ENCODE results near the gene SIL1. TPM values are rescaled to one million over a fixed set of nuclear protein-coding genes. Genes with fewer than 3 reads are reported as not detected.

SIL1 gene
- total and polyA plus RNA-seq, 2 of the 4 experiments (the other 2 are of a cell fraction) = 56.1 to 66.0 TPM

- Histone ChIP-seq H3K9ac (ENCODE audit: low read depth, low read length) (no peak overlapping the region), H2BK120ac (ENCODE audit: low read depth, low read length) (no peak overlapping the region), H3K4me1 (ENCODE audit: control insufficient read depth, insufficient read depth, low read length) (peaks cover 3% of the 10 kb centered on the region; the same call in 1 of the 2 replicates), H3K23ac (ENCODE audit: low read depth, low read length) (no peak overlapping the region), H3K9me1 (ENCODE audit: insufficient read depth, low read length) (no peaks in the 10 kb centered on the region; the same call in 1 of the 2 replicates), H4K91ac (ENCODE audit: insufficient read depth, low read depth, low read length) (no peak overlapping the region), H3K79me1 (ENCODE audit: low read depth in 1 of 2, low read length in 2 of 2) (no peaks in the 10 kb centered on the region), H2AK5ac (ENCODE audit: low read depth, low read length) (no peak overlapping the region), H3K36me3 (ENCODE audit: control insufficient read depth, insufficient read depth, low read length) (peaks cover 11% of the 10 kb centered on the region), H4K20me1 (ENCODE audit: insufficient read depth, low read length) (no peaks in the 10 kb centered on the region), H2AFZ (replicated peaks; ENCODE audit: low read length, poor library complexity) (no peak overlapping the region), H2BK5ac (ENCODE audit: low read depth, low read length, poor library complexity, severe bottlenecking) (no peak overlapping the region), H2AK9ac (replicated peaks; ENCODE audit: low read depth, low read length, poor library complexity) (no peak overlapping the region), H3K56ac (ENCODE audit: extremely low read depth, insufficient read depth, low read length) (no peak overlapping the region), H3K4ac (ENCODE audit: low read depth, low read length) (no peak overlapping the region), H2BK20ac (ENCODE audit: low read depth, low read length) (no peak overlapping the region), H3K18ac (ENCODE audit: low read depth, low read length) (no peak overlapping the region), H3K27ac (ENCODE audit: insufficient read depth, low read length) (no peak overlapping the region), H2BK15ac (ENCODE audit: low read depth, low read length) (no peak overlapping the region), H4K8ac (ENCODE audit: low read depth in 2 of 2, low read length in 2 of 2) (no peak overlapping the region), H3K4me2 (ENCODE audit: low read depth, low read length) (no peak overlapping the region), H3K9me3 (ENCODE audit: control insufficient read depth, insufficient read depth, low read length) (no peaks in the 10 kb centered on the region), H3K14ac (replicated peaks; ENCODE audit: low read depth, low read length) (no peak overlapping the region), H3K4me3 (ENCODE audit: insufficient read depth, low read depth, low read length) (no peak overlapping the region), H3K27me3 (ENCODE audit: control insufficient read depth, insufficient read depth, low read length) (no peaks in the 10 kb centered on the region), H4K5ac (ENCODE audit: low read depth, low read length) (no peak overlapping the region)
- in situ Hi-C loops (cut with MboI; ENCODE audit: low sequenced_read_pairs) = no loop called here
- intact Hi-C loops (cut with micrococcal nuclease) = no loop called here
- CTCF ChIA-PET = no interaction called here
- POLR2A ChIA-PET (ENCODE audit: unreplicated experiment) = no interaction called here
- dilution Hi-C loops (cut with HindIII; ENCODE audit: low sequenced_read_pairs, unreplicated experiment) = no loop called here
- TF ChIP-seq NFE2L2 (IDR thresholded peaks at IDR 0.05; ENCODE audit: low read depth, low read length) = no peak
- no peak for TF ChIP-seq RAD21 (IDR thresholded peaks at IDR 0.05; ENCODE audit: low read length)
- no peak for TF ChIP-seq ELK1 (IDR thresholded peaks at IDR 0.05; ENCODE audit: borderline replicate concordance, low read depth, low read length)
- no peak for TF ChIP-seq MAZ (IDR thresholded peaks at IDR 0.05; ENCODE audit: borderline replicate concordance, low read depth, low read length)
- no peak for TF ChIP-seq CTCF (conservative IDR thresholded peaks at IDR 0.05; ENCODE audit: low read depth, low read length)
- no peak for TF ChIP-seq MXI1 (IDR thresholded peaks at IDR 0.05; ENCODE audit: borderline replicate concordance, low read depth, low read length)
- no peak for TF ChIP-seq RFX5 (IDR thresholded peaks at IDR 0.05; ENCODE audit: low read depth, low read length)
- no peak for TF ChIP-seq CHD1 (IDR thresholded peaks at IDR 0.05; ENCODE audit: low read depth, low read length)
- TF ChIP-seq MAFK (IDR thresholded peaks at IDR 0.05; ENCODE audit: low read depth, low read length) = no peak
- TF ChIP-seq SMC3 (IDR thresholded peaks at IDR 0.05; ENCODE audit: low read depth, low read length) = no peak
- no peak for TF ChIP-seq POLR2A (IDR thresholded peaks at IDR 0.05; ENCODE audit: low read depth, low read length)
- BruUV-seq (replicated peaks) = no TSS peak
- no peak for ATAC-seq (ENCODE audit: low read depth)
- WGBS, 2 experiments (ENCODE audit: extremely low coverage in 2 of 2, insufficient read length in 1 of 2) = no CpG with 5 or more reads among the region's 3 CpGs
- DNase-seq = no peak
These were observed 179.0 kb downstream of the SIL1 start for GRCh38 chr5:139019211-139019610.
